ENCODE results near the gene IQGAP1. TPM values are rescaled to one million over a fixed set of nuclear protein-coding genes. Genes with fewer than 3 reads are reported as not detected.

The IQGAP1 gene
- total RNA-seq, 4 donors from 2014 or later: 220 to 320 (median 295) TPM

DNA sequence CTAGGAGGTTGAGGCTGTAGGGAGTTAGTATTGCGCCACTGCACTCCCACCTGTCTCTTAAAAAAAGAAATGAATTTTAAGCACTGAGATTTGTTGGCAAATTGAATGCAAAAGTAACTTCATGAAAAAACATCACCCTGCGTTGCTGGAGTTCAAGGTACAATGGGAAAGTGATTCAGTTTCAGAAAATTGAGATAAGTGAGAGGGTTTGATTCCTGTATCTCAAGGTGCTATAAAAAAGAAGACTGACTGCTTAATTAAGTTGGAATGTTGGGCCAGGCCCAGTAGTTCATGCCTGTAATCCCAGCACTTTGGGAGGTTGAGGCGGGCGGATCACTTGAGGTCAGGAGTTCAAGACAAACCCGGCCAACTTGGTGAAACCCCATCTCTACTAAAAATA is 39.1 kb downstream of the IQGAP1 start:
- ATAC-seq (ENCODE audit: low FRiP score): no peak
- no peak for DNase-seq (ENCODE audit: low spot score)
- TF ChIP-seq, protein P1, sequence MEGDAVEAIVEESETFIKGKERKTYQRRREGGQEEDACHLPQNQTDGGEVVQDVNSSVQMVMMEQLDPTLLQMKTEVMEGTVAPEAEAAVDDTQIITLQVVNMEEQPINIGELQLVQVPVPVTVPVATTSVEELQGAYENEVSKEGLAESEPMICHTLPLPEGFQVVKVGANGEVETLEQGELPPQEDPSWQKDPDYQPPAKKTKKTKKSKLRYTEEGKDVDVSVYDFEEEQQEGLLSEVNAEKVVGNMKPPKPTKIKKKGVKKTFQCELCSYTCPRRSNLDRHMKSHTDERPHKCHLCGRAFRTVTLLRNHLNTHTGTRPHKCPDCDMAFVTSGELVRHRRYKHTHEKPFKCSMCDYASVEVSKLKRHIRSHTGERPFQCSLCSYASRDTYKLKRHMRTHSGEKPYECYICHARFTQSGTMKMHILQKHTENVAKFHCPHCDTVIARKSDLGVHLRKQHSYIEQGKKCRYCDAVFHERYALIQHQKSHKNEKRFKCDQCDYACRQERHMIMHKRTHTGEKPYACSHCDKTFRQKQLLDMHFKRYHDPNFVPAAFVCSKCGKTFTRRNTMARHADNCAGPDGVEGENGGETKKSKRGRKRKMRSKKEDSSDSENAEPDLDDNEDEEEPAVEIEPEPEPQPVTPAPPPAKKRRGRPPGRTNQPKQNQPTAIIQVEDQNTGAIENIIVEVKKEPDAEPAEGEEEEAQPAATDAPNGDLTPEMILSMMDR (IDR thresholded peaks at IDR 0.05): no peak

DNA sequence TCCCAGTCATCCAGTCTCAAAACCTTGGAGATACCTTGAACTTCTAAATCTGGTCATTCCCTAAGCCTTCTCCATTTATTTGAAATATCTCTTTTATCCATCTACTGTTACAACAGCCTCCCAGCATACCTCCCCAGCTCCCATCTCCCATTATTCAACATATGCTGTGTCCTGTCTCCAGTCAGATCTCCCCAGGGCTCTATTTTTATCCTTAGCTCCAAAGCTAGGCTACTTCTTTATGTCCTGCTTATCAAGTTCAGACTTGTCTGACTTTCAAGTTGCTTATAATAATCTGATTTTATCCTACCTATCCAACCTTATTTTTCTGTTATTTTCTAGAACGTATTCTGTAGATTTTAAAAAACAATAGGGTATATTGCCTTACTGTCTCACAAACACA is 44.2 kb downstream of the IQGAP1 start:
- no peak for DNase-seq (ENCODE audit: low spot score)
- TF ChIP-seq, protein P1 (IDR thresholded peaks at IDR 0.05): no peak

DNA sequence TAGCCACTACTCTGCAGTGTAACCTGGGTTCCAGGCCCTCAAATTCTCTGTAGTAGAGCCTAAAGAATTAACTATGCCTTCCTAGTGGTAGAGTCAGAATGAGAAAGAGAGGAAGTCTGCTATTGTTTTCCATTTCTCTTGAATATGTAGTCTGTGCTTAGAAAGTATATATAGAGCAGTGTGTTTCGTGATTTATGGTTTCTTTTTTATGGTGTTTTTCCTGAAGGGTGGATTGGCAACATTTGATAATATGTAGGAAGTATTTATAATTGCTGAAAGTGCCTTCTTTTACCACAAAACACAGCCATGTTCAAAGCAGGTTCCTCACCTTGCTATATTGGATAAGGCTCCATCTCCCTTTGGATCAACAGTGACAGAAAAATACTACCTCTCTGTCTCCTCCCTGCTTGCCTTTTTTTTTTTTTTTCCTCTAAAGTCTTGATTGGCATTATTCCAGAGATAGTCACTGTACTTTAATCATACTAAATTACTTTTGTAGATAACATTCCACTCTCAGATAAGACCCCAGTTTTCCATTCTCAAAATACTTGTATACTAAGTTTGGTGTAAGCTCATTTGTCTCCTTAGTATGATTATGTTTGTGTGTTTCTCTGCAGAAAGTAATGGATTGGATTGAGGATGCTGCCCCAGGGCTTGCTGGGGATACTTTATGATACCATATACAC is 47.8 kb downstream of the IQGAP1 start:
- DNase-seq (ENCODE audit: low spot score): no peak
- no peak for ATAC-seq (ENCODE audit: low FRiP score)
- TF ChIP-seq, protein P1 (IDR thresholded peaks at IDR 0.05): no peak

More for the DNA sequence above, 44.2 kb downstream of the IQGAP1 start:
- no peak for ATAC-seq (ENCODE audit: low FRiP score)

DNA sequence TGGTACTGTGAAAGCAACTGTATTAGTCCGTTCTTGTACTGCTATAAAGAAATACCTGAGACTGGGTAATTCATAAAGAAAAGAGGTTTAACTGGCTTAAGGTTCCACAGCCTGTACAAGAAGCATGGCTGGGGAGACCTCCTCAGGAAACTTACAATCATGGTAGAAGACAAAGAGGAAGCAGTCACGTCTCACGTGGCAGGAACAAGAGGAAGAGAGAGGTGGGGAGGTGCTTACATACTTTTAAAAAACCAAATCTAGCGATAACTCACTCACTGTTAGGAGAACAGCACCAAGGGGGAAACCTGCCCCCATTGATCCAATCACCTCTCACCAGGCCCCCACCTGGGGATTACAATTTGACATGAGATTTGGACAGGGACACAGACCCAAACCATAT is 48.9 kb downstream of the IQGAP1 start:
- ATAC-seq (ENCODE audit: low FRiP score) (no peak), DNase-seq (ENCODE audit: low spot score) (no peak)
- TF ChIP-seq, protein P1 (IDR thresholded peaks at IDR 0.05): no peak

DNA sequence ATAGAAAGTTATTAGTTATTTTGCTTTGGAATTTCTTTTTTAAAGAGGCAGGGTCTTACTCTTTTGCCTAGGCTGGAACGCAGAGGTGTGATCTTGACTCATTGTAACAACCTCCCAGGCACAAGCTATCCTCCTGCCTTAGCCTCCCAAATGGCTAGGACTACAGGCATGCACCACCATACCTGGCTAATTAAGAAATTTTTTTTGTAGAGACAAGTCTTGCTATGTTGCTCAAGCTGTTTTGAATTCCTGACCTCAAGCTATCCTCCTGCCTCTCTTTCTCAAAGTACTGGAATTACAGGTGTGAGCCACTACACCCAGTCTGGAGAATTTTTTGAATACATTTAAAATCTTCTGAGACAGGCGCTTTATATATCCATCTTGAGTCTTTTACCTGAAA is 49.5 kb downstream of the IQGAP1 start:
- ATAC-seq (ENCODE audit: low FRiP score) (no peak), DNase-seq (ENCODE audit: low spot score) (no peak)
- TF ChIP-seq, protein P1 (IDR thresholded peaks at IDR 0.05): no peak

DNA sequence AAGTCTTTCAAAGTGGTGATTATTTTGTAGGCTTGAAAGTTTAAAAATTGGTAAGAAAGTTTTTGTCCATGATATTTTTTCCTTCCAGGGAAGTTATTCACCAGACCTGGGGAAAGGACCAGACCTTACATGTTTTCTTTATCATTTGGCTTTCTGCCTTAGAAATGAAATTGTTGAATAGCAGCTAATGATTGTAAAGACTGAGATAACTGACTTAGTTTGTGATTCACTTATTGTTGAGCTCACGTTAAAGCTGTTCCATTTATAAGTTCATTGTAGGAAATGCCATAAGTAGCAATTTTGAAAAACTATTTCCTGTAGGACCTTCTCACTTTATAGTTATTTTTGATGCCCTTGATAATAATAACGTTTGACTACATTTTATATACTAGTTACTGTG is 51.9 kb downstream of the IQGAP1 start:
- ATAC-seq (ENCODE audit: low FRiP score) (no peak), DNase-seq (ENCODE audit: low spot score) (no peak)
- TF ChIP-seq, protein P1 (IDR thresholded peaks at IDR 0.05): no peak

DNA sequence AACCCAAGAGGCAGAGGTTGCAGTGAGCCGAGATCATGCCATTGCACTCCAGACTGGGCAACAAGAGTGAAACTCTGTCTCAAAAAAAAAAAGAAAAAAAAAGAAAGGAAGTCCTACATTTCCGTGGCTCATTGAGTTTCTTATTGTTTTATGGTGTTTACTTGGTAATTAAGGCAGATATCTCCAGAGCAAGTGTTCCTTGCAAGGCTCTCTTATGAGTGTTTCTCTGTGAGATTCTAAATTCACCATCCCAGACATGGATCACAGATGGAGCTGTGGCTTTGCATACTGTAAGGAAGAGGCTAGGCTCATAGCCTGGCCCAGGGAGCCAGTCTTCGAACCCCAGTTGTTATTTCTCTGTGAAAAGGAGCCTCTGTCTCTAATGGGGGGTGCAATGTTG is 53.0 kb downstream of the IQGAP1 start:
- DNase-seq (ENCODE audit: low spot score) (no peak), ATAC-seq (ENCODE audit: low FRiP score) (no peak)
- TF ChIP-seq, protein P1 (IDR thresholded peaks at IDR 0.05): no peak

All from omental fat pad (tissue), 4 donors.